Naive B cell (primary cell): ENCODE measurements around the gene TRERF1. TPM values are rescaled to one million over a fixed set of nuclear protein-coding genes. Genes with fewer than 3 reads are reported as not detected.
"Not testable (repeated sequence)": the region's sequence is repeated elsewhere in the genome, so short reads cannot be mapped to it uniquely, and the experiment has no call there.

Experiments used
- ATAC-seq, 2 donors: fragments of 150-1000 bp; cut with Tn5 transposase; 2 replicates each; pipeline ENCODE4 v1.10.0; 2021; ENCODE audit warnings: low read depth in 2 of 2, mild to moderate bottlenecking in 2 of 2, moderate library complexity in 2 of 2
- DNase-seq: peaks from one replicate; pipeline ENCODE4 v3.0.0; 2022
- H3K27ac Mint-ChIP-seq, 6 donors: one replicate each; pipeline ENCODE4 v1.8.0; 2020 to 2022; ENCODE audit warnings: mild to moderate bottlenecking in 6 of 6, mixed read lengths in 6 of 6, moderate library complexity in 5 of 6, inconsistent platforms in 2 of 6
- H3K27me3 Mint-ChIP-seq, 3 donors: one replicate each; pipeline ENCODE4 v1.8.0; 2021 to 2022; ENCODE audit warnings: mixed read lengths in 3 of 3, mild to moderate bottlenecking in 1 of 3
- H3K36me3 Mint-ChIP-seq, 2 donors: one replicate each; pipeline ENCODE4 v1.8.0; 2020 to 2022; ENCODE audit warnings: mixed read lengths in 2 of 2, inconsistent platforms in 1 of 2, mild to moderate bottlenecking in 1 of 2
- H3K4me1 Mint-ChIP-seq, 3 donors: one replicate each; pipeline ENCODE4 v1.8.0; 2020 to 2022; ENCODE audit warnings: mixed read lengths in 3 of 3, inconsistent platforms in 1 of 3, mild to moderate bottlenecking in 1 of 3, moderate library complexity in 1 of 3
- H3K4me3 Mint-ChIP-seq, 8 donors: one replicate each; pipeline ENCODE4 v1.8.0; 2020 to 2022; ENCODE audit warnings: mild to moderate bottlenecking in 8 of 8, mixed read lengths in 8 of 8, moderate library complexity in 8 of 8, inconsistent platforms in 2 of 8
- H3K9me3 Mint-ChIP-seq, 7 donors: one replicate each; pipeline ENCODE4 v1.8.0; 2020 to 2022; ENCODE audit warnings: mixed read lengths in 7 of 7, mild to moderate bottlenecking in 5 of 7, inconsistent platforms in 2 of 7, moderate library complexity in 1 of 7
- polyA plus RNA-seq, 6 donors: library from polyadenylated mRNA; unstranded; fragments of 300-500 nt; fragmentation: Illumina TruSeq; gene quantifications; one replicate each; pipeline ENCODE4 v1.2.3, GENCODE V29; 2021; ENCODE audit warnings: low read depth in 6 of 6

The TRERF1 gene
- polyA plus RNA-seq, 6 donors from 2014 or later = 0.07 to 0.13 (median 0.08) TPM; not detected in 3

DNA sequence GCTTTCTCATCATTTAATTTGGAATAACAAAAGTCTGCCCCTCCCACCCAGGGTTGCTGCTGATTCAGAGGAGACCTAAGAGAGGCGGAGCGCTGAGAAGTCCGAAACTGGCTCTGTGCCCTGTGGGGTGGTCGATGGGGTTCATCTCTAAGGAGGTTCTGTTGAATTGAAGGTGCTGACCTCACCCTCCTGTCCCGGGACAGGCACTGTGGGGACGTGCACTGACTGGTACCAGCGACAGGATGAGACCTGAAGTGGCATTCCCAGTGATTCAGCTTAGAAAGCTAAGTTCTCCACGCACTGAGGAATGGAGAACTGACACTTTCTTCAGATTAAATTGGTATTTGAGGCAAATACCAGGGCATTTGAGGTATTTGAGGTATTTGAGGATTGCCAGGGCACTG is 258.2 kb downstream of the TRERF1 start:
- no peak for DNase-seq
- H3K27me3 Mint-ChIP-seq = no peaks in the 10 kb centered on the region

DNA sequence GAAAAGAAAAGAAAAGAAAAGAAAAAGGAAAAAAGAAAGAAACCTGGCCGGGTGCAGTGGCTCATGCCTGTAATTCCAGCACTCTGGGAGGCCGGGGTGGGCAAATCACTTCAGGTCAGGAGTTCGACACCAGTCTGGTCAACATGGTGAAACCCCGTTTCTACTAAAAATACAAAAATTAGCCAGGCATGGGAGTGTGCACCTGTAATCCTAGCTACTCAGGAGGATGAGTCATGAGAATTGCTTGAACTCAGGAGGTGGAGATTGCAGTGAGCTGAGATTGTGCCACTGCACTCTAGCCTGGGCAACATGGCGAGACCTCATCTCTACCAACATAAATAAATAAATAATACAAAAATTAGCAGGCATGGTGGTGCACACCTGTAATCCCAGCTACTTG is 259.3 kb downstream of the TRERF1 start:
- H3K9me3 Mint-ChIP-seq, ATAC-seq, H3K27me3 Mint-ChIP-seq, H3K4me3 Mint-ChIP-seq, H3K4me1 Mint-ChIP-seq, DNase-seq: not testable (repeated sequence)
- Mint-ChIP-seq H3K36me3 (peaks cover 0 to 14% of the 10 kb centered on the region in 2 donors), H3K27ac (peak overlapping the region in 1 of 6 donors; percentile 61)

More for the DNA sequence above, 258.2 kb downstream of the TRERF1 start:
- ATAC-seq = no peak
- Mint-ChIP-seq H3K27ac (no peak overlapping the region), H3K9me3 (peaks cover 0 to 1% (median 0%) of the 10 kb centered on the region in 7 donors), H3K4me3 (no peak overlapping the region), H3K36me3 (peaks cover 0 to 14% of the 10 kb centered on the region in 2 donors), H3K4me1 (peaks cover 0 to 5% (median 0%) of the 10 kb centered on the region in 3 donors)

DNA sequence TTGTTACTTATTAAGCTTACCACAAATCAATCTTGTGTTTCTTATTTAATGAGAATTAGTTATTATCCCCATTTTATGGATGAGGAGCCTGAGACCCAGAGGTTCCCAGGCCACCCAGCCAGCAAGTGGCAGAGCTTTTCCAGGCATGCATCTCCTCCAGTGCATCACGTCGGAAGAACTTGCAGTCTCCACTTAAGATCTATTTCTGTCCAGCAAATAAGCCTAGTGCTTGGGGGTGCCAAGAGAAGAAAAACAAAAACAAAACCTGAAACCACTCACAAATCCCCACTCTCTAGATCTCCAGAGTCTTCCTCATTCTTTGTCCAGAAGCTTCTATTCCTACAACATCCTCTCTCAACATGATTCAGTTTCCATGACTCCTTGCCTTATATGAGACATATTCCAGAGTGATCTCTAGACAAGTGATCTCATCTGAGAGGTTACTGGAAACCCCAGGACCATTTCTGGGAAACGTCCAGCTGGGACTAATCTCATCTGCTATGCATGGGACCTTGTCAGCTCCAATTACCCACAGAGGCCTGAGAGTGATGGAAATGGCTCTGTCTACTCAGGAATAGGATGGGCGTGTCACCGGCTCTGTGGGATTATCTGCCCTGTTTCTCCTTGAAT is 261.1 kb downstream of the TRERF1 start:
- DNase-seq (no peak), ATAC-seq (no peak)
- peaks cover 0 to 1% (median 0%) of the 10 kb centered on the region in 7 donors for H3K9me3 Mint-ChIP-seq
- H3K4me3 Mint-ChIP-seq = no peak overlapping the region
- H3K4me1 Mint-ChIP-seq = no peaks in the 10 kb centered on the region
- H3K36me3 Mint-ChIP-seq = peaks cover 0 to 14% of the 10 kb centered on the region in 2 donors
- H3K27me3 Mint-ChIP-seq = no peaks in the 10 kb centered on the region
- H3K27ac Mint-ChIP-seq = no peak overlapping the region

DNA sequence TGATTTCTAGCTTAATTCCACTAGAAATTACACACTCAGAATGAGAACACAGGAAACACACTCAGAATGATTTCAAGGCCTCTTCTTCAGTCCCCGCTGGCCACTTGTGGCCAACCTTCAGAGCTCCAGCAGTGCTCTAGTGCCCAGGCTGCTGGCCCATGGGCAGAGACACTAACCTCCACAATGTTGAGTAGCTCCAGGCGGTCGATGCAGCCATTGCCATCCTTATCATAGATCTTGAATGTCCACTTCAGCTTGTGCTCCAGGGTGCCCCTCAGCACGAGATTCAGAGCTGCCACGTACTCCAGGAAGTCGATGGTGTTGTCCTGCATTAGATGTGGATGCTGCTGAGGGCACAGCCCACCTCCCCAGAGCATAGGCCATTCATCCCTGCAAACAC is 263.3 kb downstream of the TRERF1 start:
- H3K27ac Mint-ChIP-seq = no peak overlapping the region
- DNase-seq = no peak
- peaks cover 0 to 1% (median 0%) of the 10 kb centered on the region in 7 donors for H3K9me3 Mint-ChIP-seq
- no peak overlapping the region for H3K4me3 Mint-ChIP-seq
- no peaks in the 10 kb centered on the region for H3K4me1 Mint-ChIP-seq
- ATAC-seq = no peak
- peaks cover 0 to 19% of the 10 kb centered on the region in 2 donors for H3K36me3 Mint-ChIP-seq
- no peaks in the 10 kb centered on the region for H3K27me3 Mint-ChIP-seq

DNA sequence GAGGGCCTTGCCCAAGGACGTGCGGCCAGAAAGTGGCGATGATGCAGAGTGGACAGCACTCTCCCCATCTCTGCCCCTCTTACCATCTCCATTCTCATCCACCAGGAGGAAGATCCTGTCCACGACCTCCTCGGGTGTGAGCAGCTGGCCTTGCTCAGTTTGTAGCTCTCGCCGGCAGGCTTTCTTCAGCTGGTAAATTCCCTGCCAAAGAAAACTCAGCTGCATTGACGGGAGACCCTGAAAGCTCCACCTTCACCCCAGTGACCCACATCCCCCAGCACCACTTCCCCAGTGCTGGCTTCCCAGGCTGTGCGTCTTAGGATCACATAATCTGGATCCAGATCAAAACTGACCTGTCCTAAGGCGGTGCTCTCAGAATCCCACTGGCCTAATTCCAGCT is 266.1 kb downstream of the TRERF1 start:
- Mint-ChIP-seq H3K27ac (peak overlapping the region in 2 of 6 donors; percentile 54 to 56), H3K9me3 (peaks cover 0 to 1% (median 0%) of the 10 kb centered on the region in 7 donors), H3K4me3 (no peak overlapping the region)

DNA sequence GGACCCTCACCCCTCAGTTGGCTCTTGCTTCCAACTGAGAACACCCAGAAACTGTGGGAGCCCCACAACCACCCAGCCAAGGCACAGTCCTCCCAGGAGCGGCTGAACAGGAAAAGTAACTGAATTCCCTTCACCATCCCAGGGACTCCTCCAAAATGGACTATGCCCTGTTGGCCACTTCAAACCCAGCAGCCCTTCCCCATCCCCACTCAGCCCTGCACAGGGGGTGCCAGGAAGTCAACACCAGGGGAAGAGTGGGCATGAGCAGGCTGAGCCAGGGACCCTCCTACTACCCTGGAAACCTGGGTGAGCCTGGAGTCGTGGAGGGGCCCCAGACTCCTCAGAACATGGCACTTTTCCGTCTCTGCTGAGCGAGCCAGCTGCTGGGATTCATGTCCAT is 267.3 kb downstream of the TRERF1 start:
- no peak overlapping the region for H3K27ac Mint-ChIP-seq
- no peak overlapping the region for H3K4me3 Mint-ChIP-seq
- DNase-seq = no peak
- no peaks in the 10 kb centered on the region for H3K9me3 Mint-ChIP-seq
- peaks cover 0 to 6% of the 10 kb centered on the region in 2 donors for H3K36me3 Mint-ChIP-seq
- no peak for ATAC-seq
- H3K4me1 Mint-ChIP-seq = no peaks in the 10 kb centered on the region
- peaks cover 6 to 14% (median 6%) of the 10 kb centered on the region in 3 donors for H3K27me3 Mint-ChIP-seq

More for the DNA sequence above, 266.1 kb downstream of the TRERF1 start:
- H3K4me1 Mint-ChIP-seq = no peaks in the 10 kb centered on the region
- peaks cover 0 to 9% of the 10 kb centered on the region in 2 donors for H3K36me3 Mint-ChIP-seq
- peaks cover 0 to 6% (median 0%) of the 10 kb centered on the region in 3 donors for H3K27me3 Mint-ChIP-seq
- DNase-seq (no peak), ATAC-seq (no peak)

DNA sequence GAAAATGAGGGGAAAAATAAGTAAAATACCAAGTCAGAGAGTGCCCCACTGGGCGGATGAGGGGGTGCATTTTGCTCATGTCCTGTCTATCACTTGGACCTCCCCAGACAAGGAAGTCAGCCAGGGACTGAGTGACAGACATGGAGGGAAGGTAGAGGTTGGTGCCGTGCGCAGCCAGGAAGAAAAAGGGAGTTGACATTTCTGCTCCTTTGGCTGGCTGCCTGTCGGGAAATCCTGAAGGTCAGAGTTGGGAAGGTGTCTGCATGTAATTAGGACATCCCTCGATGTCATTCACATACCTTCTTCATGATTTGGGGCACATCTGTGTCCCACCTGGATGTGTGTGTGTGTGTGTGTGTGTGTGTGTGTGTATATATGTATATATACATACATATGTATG is 269.6 kb downstream of the TRERF1 start:
- Mint-ChIP-seq H3K36me3 (peaks cover 0 to 6% of the 10 kb centered on the region in 2 donors), H3K27me3 (peaks cover 12 to 32% (median 13%) of the 10 kb centered on the region in 3 donors), H3K9me3 (no peaks in the 10 kb centered on the region), H3K4me3 (no peak overlapping the region), H3K27ac (no peak overlapping the region), H3K4me1 (peaks cover 0 to 7% (median 2%) of the 10 kb centered on the region in 3 donors)
- ATAC-seq = no peak
- no peak for DNase-seq

DNA sequence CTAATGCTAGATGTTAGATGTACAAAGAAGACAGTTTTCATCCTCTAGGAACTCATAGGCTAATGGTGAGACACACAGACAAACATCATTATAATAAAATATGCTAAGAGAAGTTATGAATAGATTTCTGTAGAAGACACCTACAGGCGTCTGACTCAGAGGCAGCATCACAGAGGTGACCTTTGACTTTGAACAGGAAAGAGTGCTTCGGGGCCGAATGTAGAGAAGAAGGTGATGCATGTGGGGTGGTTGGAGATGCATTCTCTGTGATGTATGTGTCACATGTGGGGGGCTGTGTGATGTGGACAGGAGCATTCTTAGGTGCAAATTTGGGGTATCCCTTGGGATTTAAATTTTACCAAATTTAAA is 271.8 kb downstream of the TRERF1 start:
- Mint-ChIP-seq H3K27me3 (peaks cover 12 to 32% (median 22%) of the 10 kb centered on the region in 3 donors), H3K9me3 (no peaks in the 10 kb centered on the region), H3K4me3 (no peak overlapping the region), H3K36me3 (peaks cover 0 to 2% of the 10 kb centered on the region in 2 donors), H3K27ac (no peak overlapping the region), H3K4me1 (peaks cover 0 to 7% (median 2%) of the 10 kb centered on the region in 3 donors)
- no peak for DNase-seq
- no peak for ATAC-seq

DNA sequence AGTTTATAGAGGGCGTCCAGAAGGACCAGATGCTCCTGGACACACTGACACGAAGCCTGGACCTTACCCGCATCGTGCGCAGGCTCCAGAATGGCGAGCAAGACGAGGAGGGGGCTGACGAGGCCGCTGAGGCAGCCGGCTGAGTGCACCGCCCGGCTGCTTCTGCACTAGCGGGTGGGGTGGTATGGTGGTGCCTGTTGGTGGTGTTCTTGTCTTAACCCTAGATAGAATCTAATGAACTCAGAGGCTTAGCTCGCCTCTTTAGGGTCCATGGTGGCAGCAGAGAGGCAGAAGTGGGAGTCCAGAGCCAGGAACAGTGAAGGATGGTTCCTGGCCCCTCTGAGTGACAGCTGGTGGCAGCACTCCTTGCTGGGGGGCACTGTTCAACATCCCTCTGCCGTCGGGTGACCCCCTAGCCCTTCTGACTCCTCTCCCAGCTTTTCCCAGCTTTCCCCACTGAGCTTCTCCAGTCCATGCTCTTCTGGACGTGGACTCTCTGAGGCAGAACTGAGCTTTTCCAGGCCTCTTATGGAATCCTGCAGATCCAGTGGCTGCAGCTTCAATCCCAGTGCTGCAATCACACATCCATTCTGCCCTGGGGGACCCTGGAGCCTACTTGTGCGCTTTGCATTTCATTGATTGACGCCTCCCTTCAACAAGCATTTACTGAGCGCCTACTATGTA is 272.3 kb downstream of the TRERF1 start:
- Mint-ChIP-seq H3K9me3 (no peaks in the 10 kb centered on the region), H3K4me3 (no peak overlapping the region), H3K27me3 (peaks cover 12 to 32% (median 22%) of the 10 kb centered on the region in 3 donors), H3K4me1 (peaks cover 0 to 7% (median 2%) of the 10 kb centered on the region in 3 donors), H3K27ac (no peak overlapping the region), H3K36me3 (no peaks in the 10 kb centered on the region)
- no peak for ATAC-seq
- DNase-seq = no peak

DNA sequence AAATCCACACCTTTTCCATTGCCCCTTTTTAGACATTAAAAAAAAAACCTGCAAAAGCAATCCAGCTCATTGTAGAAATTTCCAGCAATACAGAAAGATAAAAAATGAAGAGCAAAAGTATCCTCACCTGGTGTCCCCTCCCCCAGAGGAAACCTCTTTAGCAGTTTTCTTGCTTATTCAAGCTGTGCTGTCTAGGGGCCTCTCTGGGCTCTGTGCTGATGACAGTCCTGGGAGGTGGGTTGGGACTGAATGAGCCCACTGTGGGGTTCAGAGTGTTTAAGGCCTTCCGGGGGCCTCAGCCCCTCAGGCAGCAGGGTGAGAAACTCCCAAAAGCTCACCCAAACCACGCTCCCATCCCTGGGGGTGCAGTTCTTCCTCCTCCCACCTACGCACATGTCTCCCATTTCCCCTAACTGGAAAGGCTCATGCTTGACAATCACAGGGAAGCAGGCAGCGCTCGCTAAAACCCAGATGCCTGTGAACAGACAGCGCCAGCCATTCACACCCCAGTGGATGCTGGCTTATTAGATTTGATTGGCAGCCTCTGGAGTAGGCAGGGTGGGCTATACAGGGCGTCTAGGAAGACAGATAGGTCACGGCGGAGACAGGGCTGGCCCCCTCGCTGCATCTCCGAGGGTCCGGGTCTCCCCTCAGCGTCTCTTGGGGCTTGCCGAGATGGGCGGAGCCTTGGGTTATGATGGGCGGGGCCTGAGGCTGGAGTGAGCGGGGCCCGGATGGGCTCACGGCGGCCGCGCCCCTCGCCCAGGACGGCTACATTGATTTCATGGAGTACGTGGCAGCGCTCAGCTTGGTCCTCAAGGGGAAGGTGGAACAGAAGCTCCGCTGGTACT is 274.0 kb downstream of the TRERF1 start:
- Mint-ChIP-seq H3K9me3 (no peaks in the 10 kb centered on the region), H3K4me3 (peak overlapping the region in 3 of 8 donors; percentile 45 to 61 (median 57)), H3K36me3 (no peaks in the 10 kb centered on the region), H3K27me3 (peaks cover 16 to 32% (median 22%) of the 10 kb centered on the region in 3 donors), H3K4me1 (peaks cover 0 to 7% (median 2%) of the 10 kb centered on the region in 3 donors), H3K27ac (no peak overlapping the region)
- DNase-seq = no peak
- ATAC-seq = peak in 1 of 2 donors; percentile 40

DNA sequence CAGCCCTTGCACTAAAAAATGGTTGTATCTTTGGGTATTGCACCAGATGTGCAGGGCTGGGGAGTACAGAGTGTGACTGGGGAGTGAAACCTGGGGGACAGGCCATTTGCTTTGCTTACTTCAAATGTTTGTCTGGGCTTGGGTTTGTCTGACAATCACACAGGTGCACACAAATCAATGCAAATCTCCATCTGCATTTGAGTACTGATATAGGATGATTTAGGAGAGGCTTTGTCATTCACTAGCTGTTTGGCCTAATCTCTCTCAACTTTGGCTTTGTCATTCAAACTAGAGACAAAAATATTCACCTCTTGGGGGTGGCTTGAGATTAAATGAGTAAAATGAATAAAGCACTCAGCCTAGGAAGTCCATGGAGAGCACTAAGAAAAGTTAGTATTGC is 274.7 kb downstream of the TRERF1 start:
- no peak overlapping the region for H3K27ac Mint-ChIP-seq
- no peak for ATAC-seq
- H3K36me3 Mint-ChIP-seq = no peaks in the 10 kb centered on the region
- peaks cover 16 to 30% (median 22%) of the 10 kb centered on the region in 3 donors for H3K27me3 Mint-ChIP-seq
- H3K4me3 Mint-ChIP-seq = no peak overlapping the region
- H3K9me3 Mint-ChIP-seq = no peaks in the 10 kb centered on the region
- peaks cover 0 to 7% (median 2%) of the 10 kb centered on the region in 3 donors for H3K4me1 Mint-ChIP-seq
- no peak for DNase-seq

DNA sequence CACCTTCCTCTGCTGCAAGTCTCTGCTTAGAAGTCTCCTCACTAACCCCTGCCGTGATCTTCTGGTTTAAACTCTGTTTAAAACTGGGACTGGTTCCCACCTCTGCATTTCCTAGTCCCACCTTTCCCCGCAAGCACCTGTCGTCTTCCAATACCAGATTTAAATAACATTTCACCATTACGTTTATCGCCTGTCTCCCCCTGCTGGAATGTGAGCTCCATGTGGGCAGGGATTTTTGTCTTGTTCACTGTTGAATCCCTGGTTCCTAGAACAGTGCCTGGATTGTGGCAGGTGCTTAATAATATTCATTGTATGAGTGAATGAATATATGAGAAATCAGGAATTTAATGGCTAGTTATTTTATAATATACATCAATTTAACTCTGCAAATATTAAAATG is 275.9 kb downstream of the TRERF1 start:
- Mint-ChIP-seq H3K27ac (no peak overlapping the region), H3K4me1 (peaks cover 0 to 7% (median 2%) of the 10 kb centered on the region in 3 donors), H3K9me3 (no peaks in the 10 kb centered on the region), H3K4me3 (no peak overlapping the region), H3K36me3 (no peaks in the 10 kb centered on the region), H3K27me3 (peaks cover 16 to 26% (median 22%) of the 10 kb centered on the region in 3 donors)
- ATAC-seq (no peak), DNase-seq (no peak)
